K562 (cell line): ENCODE data around the gene PFN3. TPM values are rescaled to one million over a fixed set of nuclear protein-coding genes. Genes with fewer than 3 reads are reported as not detected.

Experiments used
- ARNT ChIP-seq, 2 experiments: fragments of 450-650 bp; IDR thresholded peaks; 2 replicates each; pipeline ENCODE4 v1.6.1; 2016; ENCODE audit warnings: mild to moderate bottlenecking in 1 of 2
- CBX3 ChIP-seq, 2 experiments: IDR thresholded peaks; 1 replicate in 1 of 2; 2 replicates in 1 of 2; pipeline ENCODE4 v1.6.1; 2012; ENCODE audit warnings: inconsistent platforms in 2 of 2, low read length in 2 of 2, borderline replicate concordance in 1 of 2, control low read depth in 1 of 2
- E2F3 ChIP-seq: fragments of 250-450 bp; sonication (Bioruptor Pico); IDR thresholded peaks from 2 replicates; pipeline ENCODE4 v1.4.0; 2020; ENCODE audit warnings: mild to moderate bottlenecking
- E2F4 ChIP-seq: sonication (generic); formaldehyde crosslinking; IDR thresholded peaks from 2 replicates; pipeline ENCODE4 v1.8.0; 2022; ENCODE audit warnings: mild to moderate bottlenecking, low read depth, missing genetic modification reagents
- EWSR1 ChIP-seq: fragments of 450-650 bp; IDR thresholded peaks from 2 replicates; pipeline ENCODE4 v1.6.1; 2018; ENCODE audit warnings: borderline replicate concordance, mild to moderate bottlenecking, low read depth, moderate library complexity; ENCODE audit not compliant: partially characterized antibody
- FUS ChIP-seq: fragments of 200-400 bp; formaldehyde crosslinking; optimal IDR thresholded peaks from 2 replicates; pipeline ENCODE3; 2017; ENCODE audit warnings: low read depth, low read length
- HDAC2 ChIP-seq: fragments of 450-650 bp; IDR thresholded peaks from 2 replicates; pipeline ENCODE4 v1.6.1; 2016; ENCODE audit warnings: mild to moderate bottlenecking
- HNRNPK ChIP-seq: fragments of 200-400 bp; formaldehyde crosslinking; IDR thresholded peaks from one replicate; pipeline ENCODE4 v1.6.1; 2018; ENCODE audit warnings: mild to moderate bottlenecking, low read depth, low read length; ENCODE audit not compliant: poor library complexity, severe bottlenecking
- KLF6 ChIP-seq: fragments of 250-450 bp; sonication (Bioruptor Pico); IDR thresholded peaks from 2 replicates; pipeline ENCODE4 v1.4.0; 2020; ENCODE audit warnings: mild to moderate bottlenecking, moderate library complexity, borderline replicate concordance
- L3MBTL2 ChIP-seq: fragments of 450-650 bp; IDR thresholded peaks from 2 replicates; pipeline ENCODE4 v1.6.1; 2016; ENCODE audit warnings: mild to moderate bottlenecking, moderate library complexity
- NR1H2 ChIP-seq: sonication (generic); formaldehyde crosslinking; IDR thresholded peaks from 2 replicates; pipeline ENCODE4 v1.4.0; 2020; ENCODE audit warnings: mild to moderate bottlenecking, missing genetic modification reagents
- NR4A1 ChIP-seq, 2 experiments: fragments of 250-450 bp in 1 of 2; fragments of 450-650 bp in 1 of 2; sonication (Bioruptor Pico) in 1 of 2; IDR thresholded peaks; 2 replicates each; pipeline versions ENCODE4 v1.4.0 to v1.6.1; 2016 to 2020; ENCODE audit warnings: mild to moderate bottlenecking in 2 of 2, missing compliant biosample characterization in 1 of 2, missing genetic modification characterization in 1 of 2, moderate library complexity in 1 of 2
- NUFIP1 ChIP-seq: fragments of 450-650 bp; IDR thresholded peaks from 2 replicates; pipeline ENCODE4 v1.6.1; 2018; ENCODE audit not compliant: partially characterized antibody
- OTX1 ChIP-seq: fragments of 450-650 bp; formaldehyde crosslinking; IDR thresholded peaks from 2 replicates; pipeline ENCODE4 v1.4.0; 2022; ENCODE audit warnings: mild to moderate bottlenecking
- SAFB ChIP-seq: fragments of 200-400 bp; formaldehyde crosslinking; IDR thresholded peaks from 2 replicates; pipeline ENCODE4 v1.6.1; 2017; ENCODE audit warnings: low read depth, low read length, borderline replicate concordance
- SIRT6 ChIP-seq: IDR thresholded peaks from one replicate; pipeline ENCODE4 v1.6.1; 2012; ENCODE audit warnings: low read depth, mild to moderate bottlenecking, control low read depth, inconsistent platforms, low read length, moderate library complexity
- USF2 ChIP-seq: sonication (generic); formaldehyde crosslinking; IDR thresholded peaks from 2 replicates; pipeline ENCODE4 v1.5.0; 2020; ENCODE audit warnings: missing genetic modification reagents
- ZNF239 ChIP-seq: fragments of 250-450 bp; sonication (Bioruptor Pico); IDR thresholded peaks from 2 replicates; pipeline ENCODE4 v1.4.0; 2020; ENCODE audit warnings: mild to moderate bottlenecking
- ZNF444 ChIP-seq: fragments of 250-450 bp; sonication (Bioruptor Pico); IDR thresholded peaks from 2 replicates; pipeline ENCODE4 v1.4.0; 2020; ENCODE audit warnings: mild to moderate bottlenecking, moderate library complexity
- ZNF561 ChIP-seq: fragments of 450-650 bp; formaldehyde crosslinking; conservative IDR thresholded peaks from 2 replicates; pipeline ENCODE4 v1.4.0; 2020; ENCODE audit warnings: mild to moderate bottlenecking, moderate library complexity
- polyA plus RNA-seq, 8 experiments: library from polyadenylated mRNA; depleted of rRNA in 4 of 8; stranded (reverse) in 5 of 8; unstranded in 3 of 8; fragments of >200 nt; fragmentation: Nextera tagmentation in 2 of 8; fragmentation: Illumina TruSeq in 1 of 8; extraction: Ambion mirVana in 2 of 8; extraction: Trizol in 1 of 8; gene quantifications; 2 replicates each; pipeline versions ENCODE4 v1.2.1 to v1.2.3, GENCODE V29; 2011 to 2014; ENCODE audit warnings: inconsistent platforms in 1 of 8, missing spikeins in 1 of 8
- total RNA-seq, 7 experiments: library from RNA; depleted of rRNA in 6 of 7; stranded (reverse); fragments of >200 nt in 6 of 7; fragmentation: Illumina TruSeq in 2 of 7; extraction: Trizol in 2 of 7; gene quantifications; 2 replicates each; pipeline versions ENCODE4 v1.2.1 to v1.2.3, GENCODE V29; 2011 to 2021; ENCODE audit warnings: low replicate concordance in 1 of 7
- TF ChIP-seq, protein P1 (sequence below): sonication (generic); formaldehyde crosslinking; IDR thresholded peaks from 2 replicates; pipeline ENCODE4 v1.9.0; 2022; ENCODE audit warnings: mild to moderate bottlenecking, missing genetic modification reagents
- TF ChIP-seq, protein P2 (sequence below): sonication (generic); formaldehyde crosslinking; IDR thresholded peaks from 2 replicates; pipeline ENCODE4 v1.8.0; 2022; ENCODE audit warnings: mild to moderate bottlenecking, missing genetic modification reagents

The PFN3 gene
- total and polyA plus RNA-seq, 9 of the 15 experiments (the other 6 are each of a cell fraction or from before 2014, with no cell fraction given), result not detected

DNA sequence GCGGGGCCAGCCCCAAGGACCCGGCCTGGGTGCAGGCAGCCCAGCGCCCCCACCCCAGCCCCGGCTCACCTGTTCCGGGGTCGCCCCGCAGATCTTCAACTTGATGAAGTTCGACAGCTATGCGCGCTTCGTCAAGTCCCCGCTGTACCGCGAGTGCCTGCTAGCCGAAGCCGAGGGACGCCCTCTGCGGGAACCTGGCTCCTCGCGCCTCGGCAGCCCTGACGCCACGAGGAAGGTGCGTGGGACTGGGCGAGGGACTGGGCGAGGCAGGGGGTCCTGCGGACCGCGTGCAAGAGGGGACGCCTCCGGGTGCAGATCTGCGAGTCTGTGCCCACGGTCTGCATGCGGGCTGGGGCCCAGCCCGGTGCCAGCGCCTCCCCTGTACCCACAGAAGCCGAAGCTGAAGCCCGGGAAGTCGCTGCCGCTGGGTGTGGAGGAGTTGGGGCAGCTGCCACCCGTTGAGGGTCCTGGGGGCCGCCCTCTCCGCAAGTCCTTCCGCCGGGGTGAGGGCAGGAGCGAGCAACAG lies 33.1 kb downstream of the PFN3 start (continued):
- TF ChIP-seq USF2 (CRISPR knock-in tag) (no peak), SIRT6 (no peak), ZNF444 (CRISPR knock-in tag) (no peak), ZNF239 (CRISPR knock-in tag) (no peak), L3MBTL2 (peak; percentile 100), NR1H2 (0 out of 2 replicates have a peak, but pooled peaks have one; percentile 65), OTX1 (CRISPR knock-in tag) (no peak), HDAC2 (0 out of 2 replicates have a peak, but pooled peaks have one; percentile 4), SAFB (0 out of 2 replicates have a peak, but pooled peaks have one; percentile 14), CBX3 (IDR thresholded peaks at IDR 0.05; ENCODE audit: borderline replicate concordance in 1 of 2, low read length in 2 of 2) (peak in 1 of 2 experiments; percentile 96; a peak in 2 of 3 replicates), ARNT (IDR thresholded peaks at IDR 0.05) (no peak), ZNF561 (no peak), NUFIP1 (peak; percentile 68), EWSR1 (no peak), HNRNPK (no peak), KLF6 (CRISPR knock-in tag) (no peak), FUS (no peak), NR4A1 (CRISPR knock-in tag; IDR thresholded peaks at IDR 0.05) (no peak), NR4A1 (tag; IDR thresholded peaks at IDR 0.05) (peak; percentile 72; the same call in 1 of the 2 replicates), E2F4 (CRISPR knock-in tag) (peak; percentile 72; the same call in 1 of the 2 replicates), E2F3 (peak; percentile 84)
- TF ChIP-seq, protein P1, sequence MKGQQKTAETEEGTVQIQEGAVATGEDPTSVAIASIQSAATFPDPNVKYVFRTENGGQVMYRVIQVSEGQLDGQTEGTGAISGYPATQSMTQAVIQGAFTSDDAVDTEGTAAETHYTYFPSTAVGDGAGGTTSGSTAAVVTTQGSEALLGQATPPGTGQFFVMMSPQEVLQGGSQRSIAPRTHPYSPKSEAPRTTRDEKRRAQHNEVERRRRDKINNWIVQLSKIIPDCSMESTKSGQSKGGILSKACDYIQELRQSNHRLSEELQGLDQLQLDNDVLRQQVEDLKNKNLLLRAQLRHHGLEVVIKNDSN (CRISPR knock-in tag), result peak; percentile 21; the same call in 1 of the 2 replicates
- TF ChIP-seq, protein P2, sequence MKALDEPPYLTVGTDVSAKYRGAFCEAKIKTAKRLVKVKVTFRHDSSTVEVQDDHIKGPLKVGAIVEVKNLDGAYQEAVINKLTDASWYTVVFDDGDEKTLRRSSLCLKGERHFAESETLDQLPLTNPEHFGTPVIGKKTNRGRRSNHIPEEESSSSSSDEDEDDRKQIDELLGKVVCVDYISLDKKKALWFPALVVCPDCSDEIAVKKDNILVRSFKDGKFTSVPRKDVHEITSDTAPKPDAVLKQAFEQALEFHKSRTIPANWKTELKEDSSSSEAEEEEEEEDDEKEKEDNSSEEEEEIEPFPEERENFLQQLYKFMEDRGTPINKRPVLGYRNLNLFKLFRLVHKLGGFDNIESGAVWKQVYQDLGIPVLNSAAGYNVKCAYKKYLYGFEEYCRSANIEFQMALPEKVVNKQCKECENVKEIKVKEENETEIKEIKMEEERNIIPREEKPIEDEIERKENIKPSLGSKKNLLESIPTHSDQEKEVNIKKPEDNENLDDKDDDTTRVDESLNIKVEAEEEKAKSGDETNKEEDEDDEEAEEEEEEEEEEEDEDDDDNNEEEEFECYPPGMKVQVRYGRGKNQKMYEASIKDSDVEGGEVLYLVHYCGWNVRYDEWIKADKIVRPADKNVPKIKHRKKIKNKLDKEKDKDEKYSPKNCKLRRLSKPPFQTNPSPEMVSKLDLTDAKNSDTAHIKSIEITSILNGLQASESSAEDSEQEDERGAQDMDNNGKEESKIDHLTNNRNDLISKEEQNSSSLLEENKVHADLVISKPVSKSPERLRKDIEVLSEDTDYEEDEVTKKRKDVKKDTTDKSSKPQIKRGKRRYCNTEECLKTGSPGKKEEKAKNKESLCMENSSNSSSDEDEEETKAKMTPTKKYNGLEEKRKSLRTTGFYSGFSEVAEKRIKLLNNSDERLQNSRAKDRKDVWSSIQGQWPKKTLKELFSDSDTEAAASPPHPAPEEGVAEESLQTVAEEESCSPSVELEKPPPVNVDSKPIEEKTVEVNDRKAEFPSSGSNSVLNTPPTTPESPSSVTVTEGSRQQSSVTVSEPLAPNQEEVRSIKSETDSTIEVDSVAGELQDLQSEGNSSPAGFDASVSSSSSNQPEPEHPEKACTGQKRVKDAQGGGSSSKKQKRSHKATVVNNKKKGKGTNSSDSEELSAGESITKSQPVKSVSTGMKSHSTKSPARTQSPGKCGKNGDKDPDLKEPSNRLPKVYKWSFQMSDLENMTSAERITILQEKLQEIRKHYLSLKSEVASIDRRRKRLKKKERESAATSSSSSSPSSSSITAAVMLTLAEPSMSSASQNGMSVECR, result peak; percentile 88
